AG04450 (cell line): ENCODE results near the gene CACNA1C. TPM values are rescaled to one million over a fixed set of nuclear protein-coding genes. Genes with fewer than 3 reads are reported as not detected.

Experiments
- CTCF ChIA-PET: fragments of 300-600, 350-600 bp; formaldehyde crosslinking; extraction: SDS; loops from one replicate; lab custom pipeline; 2022; ENCODE audit warnings: antibody characterized with exemption, inconsistent platforms; lab: Charles Lee
- POLR2A ChIA-PET: fragments of 350-600 bp; formaldehyde crosslinking; extraction: SDS; loops from one replicate; lab custom pipeline; 2021; ENCODE audit warnings: antibody characterized with exemption, inconsistent platforms; lab: Yijun Ruan, JAX
- DNase-seq: peaks from one replicate; pipeline ENCODE4 v3.0.0-alpha.2; 2011; ENCODE audit warnings: low read depth, low spot score
- H3K27ac ChIP-seq: one replicate; pipeline ENCODE4 v1.5.1; 2012; ENCODE audit warnings: low read depth, low read length, control low read depth
- H3K27me3 ChIP-seq: one replicate; pipeline ENCODE4 v1.6.0; 2012; ENCODE audit warnings: low read length; ENCODE audit not compliant: control insufficient read depth, insufficient read depth
- H3K4me3 ChIP-seq: 2 replicates; pipeline ENCODE4 v1.5.1; 2011; ENCODE audit warnings: mild to moderate bottlenecking, low read depth, low read length, control low read depth
- H3K9me3 ChIP-seq: 2 replicates; pipeline ENCODE4 v1.5.1; 2012; ENCODE audit warnings: low read length; ENCODE audit not compliant: control insufficient read depth, insufficient read depth
- polyA plus RNA-seq: library from polyadenylated mRNA; depleted of rRNA; stranded (reverse); fragments of >200 nt; gene quantifications from 2 replicates; pipeline ENCODE4 v1.2.3, GENCODE V29; 2011
- TF ChIP-seq, protein P1 (sequence below): IDR thresholded peaks from 2 replicates; pipeline ENCODE4 v1.5.1; 2011; ENCODE audit warnings: low read depth, low read length, control low read depth, inconsistent platforms

The CACNA1C gene
- polyA plus RNA-seq, 1 experiment = 5.9 TPM

DNA sequence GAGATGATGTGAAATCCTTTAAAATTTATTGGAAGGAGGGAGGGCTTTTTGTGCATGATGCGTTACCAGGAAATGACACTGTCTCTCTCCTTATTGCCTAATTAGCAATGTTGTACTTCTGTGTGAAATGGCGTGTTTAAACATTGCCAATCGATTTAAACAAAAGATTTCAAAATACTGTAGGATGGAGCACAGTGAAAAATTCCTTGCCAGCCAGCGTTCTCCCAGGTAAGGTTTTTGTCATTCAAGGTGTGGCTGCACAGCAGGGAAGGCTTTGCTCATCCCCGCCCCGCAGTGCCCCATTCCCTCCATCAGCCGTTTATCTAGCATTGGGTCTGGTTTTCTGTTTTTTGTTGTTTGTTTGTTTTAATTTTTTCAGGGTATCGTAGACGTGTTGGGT lies 137.3 kb downstream of the CACNA1C start:
- Histone ChIP-seq H3K27me3 (no peaks in the 10 kb centered on the region), H3K9me3 (peaks cover 4% of the 10 kb centered on the region; the same call in 1 of the 2 replicates), H3K27ac (peak overlapping the region; percentile 11), H3K4me3 (no peak overlapping the region)
- TF ChIP-seq, protein P1, sequence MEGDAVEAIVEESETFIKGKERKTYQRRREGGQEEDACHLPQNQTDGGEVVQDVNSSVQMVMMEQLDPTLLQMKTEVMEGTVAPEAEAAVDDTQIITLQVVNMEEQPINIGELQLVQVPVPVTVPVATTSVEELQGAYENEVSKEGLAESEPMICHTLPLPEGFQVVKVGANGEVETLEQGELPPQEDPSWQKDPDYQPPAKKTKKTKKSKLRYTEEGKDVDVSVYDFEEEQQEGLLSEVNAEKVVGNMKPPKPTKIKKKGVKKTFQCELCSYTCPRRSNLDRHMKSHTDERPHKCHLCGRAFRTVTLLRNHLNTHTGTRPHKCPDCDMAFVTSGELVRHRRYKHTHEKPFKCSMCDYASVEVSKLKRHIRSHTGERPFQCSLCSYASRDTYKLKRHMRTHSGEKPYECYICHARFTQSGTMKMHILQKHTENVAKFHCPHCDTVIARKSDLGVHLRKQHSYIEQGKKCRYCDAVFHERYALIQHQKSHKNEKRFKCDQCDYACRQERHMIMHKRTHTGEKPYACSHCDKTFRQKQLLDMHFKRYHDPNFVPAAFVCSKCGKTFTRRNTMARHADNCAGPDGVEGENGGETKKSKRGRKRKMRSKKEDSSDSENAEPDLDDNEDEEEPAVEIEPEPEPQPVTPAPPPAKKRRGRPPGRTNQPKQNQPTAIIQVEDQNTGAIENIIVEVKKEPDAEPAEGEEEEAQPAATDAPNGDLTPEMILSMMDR = no peak
- ChIA-PET CTCF (no interaction called here), POLR2A (no interaction called here)
- DNase-seq = no peak

DNA sequence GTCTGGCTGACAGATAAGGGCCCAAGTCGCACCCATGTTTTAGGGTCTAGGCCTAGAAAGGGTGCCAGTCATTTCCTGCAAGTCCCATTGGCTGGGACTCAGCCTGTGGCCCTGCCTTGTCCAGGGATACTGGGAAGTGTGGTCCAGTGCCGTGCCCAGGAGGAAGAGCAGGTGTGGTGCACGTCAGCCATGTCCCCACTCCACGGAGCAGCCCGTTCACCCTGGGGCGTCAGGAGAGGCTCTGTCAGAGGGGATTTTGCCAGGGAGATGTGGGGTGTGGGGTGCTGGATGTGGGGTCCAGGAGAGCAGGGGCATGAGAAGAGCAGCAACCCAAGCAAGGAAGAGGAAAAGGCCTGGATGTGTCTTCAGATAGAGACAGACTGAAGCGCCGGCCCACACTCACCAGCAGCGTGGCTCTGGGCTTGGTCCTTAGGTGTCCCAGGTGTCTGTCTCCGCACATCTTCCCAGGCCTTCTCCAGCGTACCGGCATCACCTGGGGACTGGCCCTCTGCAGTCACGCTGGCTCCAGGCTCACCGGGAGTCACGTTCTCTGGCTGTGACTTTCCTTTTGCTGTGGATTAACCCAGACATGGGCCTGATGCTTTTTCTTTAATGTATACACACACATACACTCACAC lies 138.2 kb downstream of the CACNA1C start:
- H3K4me3 ChIP-seq = no peak overlapping the region
- H3K27me3 ChIP-seq = no peaks in the 10 kb centered on the region
- no peak overlapping the region for H3K27ac ChIP-seq
- no peaks in the 10 kb centered on the region; the same call in 1 of the 2 replicates for H3K9me3 ChIP-seq
- no peak for DNase-seq
- TF ChIP-seq, protein P1 = no peak
- ChIA-PET CTCF (no interaction called here), POLR2A (no interaction called here)

GRCh38 chr12:2191534-2192153 lies 138.9 kb downstream of the CACNA1C start:
- no peak for DNase-seq
- no peak overlapping the region for H3K4me3 ChIP-seq
- POLR2A ChIA-PET = no interaction called here
- no peak overlapping the region for H3K27ac ChIP-seq
- CTCF ChIA-PET = no interaction called here
- TF ChIP-seq, protein P1 = no peak
- H3K9me3 ChIP-seq = no peaks in the 10 kb centered on the region; the same call in 1 of the 2 replicates
- no peaks in the 10 kb centered on the region for H3K27me3 ChIP-seq

- H3K27ac ChIP-seq = no peak overlapping the region
- H3K9me3 ChIP-seq = no peaks in the 10 kb centered on the region; the same call in 1 of the 2 replicates
- TF ChIP-seq, protein P1 = no peak
- CTCF ChIA-PET = no interaction called here
- POLR2A ChIA-PET = no interaction called here
- no peak for DNase-seq
- no peaks in the 10 kb centered on the region for H3K27me3 ChIP-seq
- H3K4me3 ChIP-seq = no peak overlapping the region
Measured at GRCh38 chr12:2192231-2192630, 139.4 kb downstream of the CACNA1C start.

DNA sequence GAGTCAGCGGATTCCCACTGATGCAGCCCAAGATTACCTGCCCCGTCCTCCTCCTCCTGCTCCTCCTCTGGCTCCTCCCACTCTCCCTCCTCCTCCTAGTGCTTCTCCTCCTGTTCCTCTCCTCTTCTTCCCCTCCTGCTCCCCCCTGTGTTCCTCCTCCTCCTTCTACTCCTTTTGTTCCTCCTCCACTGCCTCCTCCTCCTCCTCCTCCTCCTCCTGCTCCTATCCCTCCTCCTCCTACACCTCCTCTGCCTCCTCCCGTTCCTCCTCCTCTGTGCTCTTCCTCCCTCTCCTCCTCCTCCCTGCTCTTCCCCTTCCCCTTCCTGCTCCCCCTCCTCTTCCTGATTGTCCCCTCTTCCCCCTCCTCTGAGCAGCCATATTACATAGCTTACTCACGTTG lies 141.3 kb downstream of the CACNA1C start:
- H3K4me3 ChIP-seq = no peak overlapping the region
- H3K27me3 ChIP-seq = no peaks in the 10 kb centered on the region
- no peak overlapping the region for H3K27ac ChIP-seq
- TF ChIP-seq, protein P1 = no peak
- ChIA-PET POLR2A (interaction anchor here (0.8 to 1.0 kb wide), 2 partner anchors 10 to 50 kb away, joined by 3 to 6 read pairs; no protein-coding TSS in a partner anchor), CTCF (interaction anchor here (1.0 kb wide), 1 partner anchor 10 kb away, joined by 5 read pairs; no protein-coding TSS in a partner anchor)
- no peaks in the 10 kb centered on the region; the same call in 1 of the 2 replicates for H3K9me3 ChIP-seq
- DNase-seq = no peak
